Natural killer cell (primary cell): ENCODE results near the gene SIRT4. TPM values are rescaled to one million over a fixed set of nuclear protein-coding genes. Genes with fewer than 3 reads are reported as not detected.

Source experiments
- ATAC-seq, 3 donors: fragments of 150-1000 bp in 2 of 3; fragments of 200-7000 bp in 1 of 3; cut with Tn5 transposase; 1 replicate in 1 of 3; 2 replicates in 2 of 3; pipeline ENCODE4 v1.10.0; 2021; ENCODE audit warnings: mild to moderate bottlenecking in 2 of 3, moderate library complexity in 2 of 3
- DNase-seq, 2 donors: peaks; one replicate each; pipeline versions ENCODE4 v3.0.0 to v3.0.0-alpha.2; 2013 to 2021; ENCODE audit warnings: mixed read lengths in 1 of 2
- H3K27ac ChIP-seq: one replicate; pipeline ENCODE4 v1.5.1; 2013; ENCODE audit warnings: mild to moderate bottlenecking, low read length
- H3K27me3 ChIP-seq: one replicate; pipeline ENCODE4 v1.6.1; 2013; ENCODE audit warnings: low read length; ENCODE audit not compliant: control insufficient read depth, insufficient read depth
- H3K36me3 ChIP-seq: one replicate; pipeline ENCODE4 v1.6.1; 2013; ENCODE audit warnings: low read length; ENCODE audit not compliant: control insufficient read depth, insufficient read depth
- H3K4me1 ChIP-seq: one replicate; pipeline ENCODE4 v1.6.1; 2013; ENCODE audit warnings: low read length; ENCODE audit not compliant: control insufficient read depth, insufficient read depth
- H3K4me3 ChIP-seq: one replicate; pipeline ENCODE4 v1.5.1; 2013; ENCODE audit warnings: low read length
- H3K9me3 ChIP-seq: one replicate; pipeline ENCODE4 v1.6.1; 2013; ENCODE audit warnings: low read length; ENCODE audit not compliant: control insufficient read depth, insufficient read depth
- H3K27ac Mint-ChIP-seq, 2 donors: one replicate each; pipeline ENCODE4 v1.8.0; 2022; ENCODE audit warnings: mild to moderate bottlenecking in 2 of 2, mixed read lengths in 2 of 2, moderate library complexity in 1 of 2
- H3K27me3 Mint-ChIP-seq, 2 donors: one replicate each; pipeline ENCODE4 v1.8.0; 2022; ENCODE audit warnings: low read depth in 2 of 2, mixed read lengths in 2 of 2
- H3K36me3 Mint-ChIP-seq: one replicate; pipeline ENCODE4 v1.8.0; 2022; ENCODE audit warnings: mixed read lengths
- H3K4me1 Mint-ChIP-seq, 2 donors: one replicate each; pipeline ENCODE4 v1.8.0; 2022; ENCODE audit warnings: mixed read lengths in 2 of 2
- H3K4me3 Mint-ChIP-seq: one replicate; pipeline ENCODE4 v1.8.0; 2022; ENCODE audit warnings: mild to moderate bottlenecking, moderate library complexity, mixed read lengths
- H3K9me3 Mint-ChIP-seq, 2 donors: one replicate each; pipeline ENCODE4 v1.8.0; 2022; ENCODE audit warnings: mixed read lengths in 2 of 2
- CTCF ChIP-seq: fragments of 200-600 bp; IDR thresholded peaks from one replicate; pipeline ENCODE4 v1.8.0; 2022; ENCODE audit warnings: antibody characterized with exemption
- WGBS: methylation state at CpG from one replicate; pipeline ENCODE4 v1.1.7; 2013; ENCODE audit warnings: missing lambda C conversion rate; ENCODE audit not compliant: insufficient coverage; 5-methylcytosine and 5-hydroxymethylcytosine counted together
- intact Hi-C: fragments of 100-400 bp; cut with micrococcal nuclease; formaldehyde crosslinking; loops from one replicate; pipeline ENCODE4 v1.14.2; 2022
- total RNA-seq, 4 donors: library from RNA; stranded (reverse); fragments of 120-200 nt in 1 of 4; gene quantifications; one replicate each; pipeline versions ENCODE4 v1.2.3 to v1.2.4, GENCODE V29; 2013 to 2022

Gene SIRT4
- total RNA-seq, 3 donors from 2014 or later (not counting 1 experiment from before 2014, with no cell fraction given), result 2.0 to 2.1 (median 2.1) TPM

- DNase-seq (no peak), ATAC-seq (no peak)
- Histone ChIP-seq H3K4me3 (no peak overlapping the region), H3K27me3 (no peaks in the 10 kb centered on the region), H3K9me3 (peaks cover 6% of the 10 kb centered on the region), H3K27ac (no peak overlapping the region), H3K36me3 (no peaks in the 10 kb centered on the region), H3K4me1 (no peaks in the 10 kb centered on the region)
- intact Hi-C loops, result no loop called here
- 81% methylated on average over 28 of the region's 30 CpGs for WGBS
- Mint-ChIP-seq H3K27me3 (peaks cover 0 to 5% of the 10 kb centered on the region in 2 donors), H3K36me3 (peaks cover 7% of the 10 kb centered on the region), H3K4me1 (no peaks in the 10 kb centered on the region), H3K4me3 (no peak overlapping the region), H3K9me3 (peaks cover 0 to 2% of the 10 kb centered on the region in 2 donors), H3K27ac (no peak overlapping the region)
- no peak for TF ChIP-seq CTCF
Measured at GRCh38 chr12:120342175-120343038, 40.3 kb downstream of the SIRT4 start.

GRCh38 chr12:120343039-120343537, 41.0 kb downstream of the SIRT4 start:
- Mint-ChIP-seq H3K4me1 (no peaks in the 10 kb centered on the region), H3K36me3 (peaks cover under 1% of the 10 kb centered on the region), H3K27ac (no peak overlapping the region), H3K4me3 (no peak overlapping the region), H3K27me3 (peaks cover 0 to 2% of the 10 kb centered on the region in 2 donors), H3K9me3 (peaks cover 0 to under 1% of the 10 kb centered on the region in 2 donors)
- intact Hi-C loops, result no loop called here
- Histone ChIP-seq H3K9me3 (no peaks in the 10 kb centered on the region), H3K4me1 (no peaks in the 10 kb centered on the region), H3K27me3 (no peaks in the 10 kb centered on the region), H3K4me3 (no peak overlapping the region), H3K27ac (no peak overlapping the region), H3K36me3 (no peaks in the 10 kb centered on the region)
- DNase-seq (no peak), ATAC-seq (no peak)
- WGBS, result 75% methylated on average over 10 of the region's 10 CpGs
- no peak for TF ChIP-seq CTCF

GRCh38 chr12:120343692-120344091, 41.6 kb downstream of the SIRT4 start:
- no peak for TF ChIP-seq CTCF
- H3K4me3 ChIP-seq, result no peak overlapping the region
- no peak overlapping the region for H3K27ac ChIP-seq
- Mint-ChIP-seq H3K4me3 (no peak overlapping the region), H3K36me3 (no peaks in the 10 kb centered on the region), H3K27me3 (peaks cover 0 to 2% of the 10 kb centered on the region in 2 donors), H3K4me1 (no peaks in the 10 kb centered on the region), H3K27ac (no peak overlapping the region), H3K9me3 (no peaks in the 10 kb centered on the region)
- intact Hi-C loops, result no loop called here
- WGBS, result 83% methylated on average over 8 of the region's 8 CpGs
- DNase-seq (no peak), ATAC-seq (no peak)
- no peaks in the 10 kb centered on the region for H3K9me3 ChIP-seq
- H3K36me3 ChIP-seq, result no peaks in the 10 kb centered on the region
- no peaks in the 10 kb centered on the region for H3K27me3 ChIP-seq
- H3K4me1 ChIP-seq, result no peaks in the 10 kb centered on the region
